ENCODE data around the gene RPL26.
A peak's percentile ranks its signal among the peaks of the same experiment; 100 is the strongest.

Gene RPL26

GRCh38 chr17:8383143-8383822 lies at the start of gene RPL26:
Gene RPL26, minus strand, starts transcription at chr17:8383193. Its CDS starts 883 bp downstream, at chr17:8382310.
- ATAC-seq, result peak; percentile 83

GRCh38 chr17:8430966-8431365 lies 48.0 kb upstream of the RPL26 start:
- no peak for TF ChIP-seq PPARA (CRISPR knock-in tag; IDR thresholded peaks at IDR 0.05; ENCODE audit: borderline replicate concordance)
- TF ChIP-seq ZNF8 (CRISPR knock-in tag; IDR thresholded peaks at IDR 0.05), result no peak
- no peak for TF ChIP-seq ZC3H10 (CRISPR knock-in tag; IDR thresholded peaks at IDR 0.05)
- TF ChIP-seq GLIS3 (CRISPR knock-in tag; IDR thresholded peaks at IDR 0.05), result no peak
- TF ChIP-seq ESRRG (CRISPR knock-in tag; IDR thresholded peaks at IDR 0.05), result no peak
- no peak for TF ChIP-seq ZNF565 (CRISPR knock-in tag; conservative IDR thresholded peaks at IDR 0.05; ENCODE audit: low read depth)
- no peak for TF ChIP-seq ZFP30 (CRISPR knock-in tag; IDR thresholded peaks at IDR 0.05)
- TF ChIP-seq, protein P1, sequence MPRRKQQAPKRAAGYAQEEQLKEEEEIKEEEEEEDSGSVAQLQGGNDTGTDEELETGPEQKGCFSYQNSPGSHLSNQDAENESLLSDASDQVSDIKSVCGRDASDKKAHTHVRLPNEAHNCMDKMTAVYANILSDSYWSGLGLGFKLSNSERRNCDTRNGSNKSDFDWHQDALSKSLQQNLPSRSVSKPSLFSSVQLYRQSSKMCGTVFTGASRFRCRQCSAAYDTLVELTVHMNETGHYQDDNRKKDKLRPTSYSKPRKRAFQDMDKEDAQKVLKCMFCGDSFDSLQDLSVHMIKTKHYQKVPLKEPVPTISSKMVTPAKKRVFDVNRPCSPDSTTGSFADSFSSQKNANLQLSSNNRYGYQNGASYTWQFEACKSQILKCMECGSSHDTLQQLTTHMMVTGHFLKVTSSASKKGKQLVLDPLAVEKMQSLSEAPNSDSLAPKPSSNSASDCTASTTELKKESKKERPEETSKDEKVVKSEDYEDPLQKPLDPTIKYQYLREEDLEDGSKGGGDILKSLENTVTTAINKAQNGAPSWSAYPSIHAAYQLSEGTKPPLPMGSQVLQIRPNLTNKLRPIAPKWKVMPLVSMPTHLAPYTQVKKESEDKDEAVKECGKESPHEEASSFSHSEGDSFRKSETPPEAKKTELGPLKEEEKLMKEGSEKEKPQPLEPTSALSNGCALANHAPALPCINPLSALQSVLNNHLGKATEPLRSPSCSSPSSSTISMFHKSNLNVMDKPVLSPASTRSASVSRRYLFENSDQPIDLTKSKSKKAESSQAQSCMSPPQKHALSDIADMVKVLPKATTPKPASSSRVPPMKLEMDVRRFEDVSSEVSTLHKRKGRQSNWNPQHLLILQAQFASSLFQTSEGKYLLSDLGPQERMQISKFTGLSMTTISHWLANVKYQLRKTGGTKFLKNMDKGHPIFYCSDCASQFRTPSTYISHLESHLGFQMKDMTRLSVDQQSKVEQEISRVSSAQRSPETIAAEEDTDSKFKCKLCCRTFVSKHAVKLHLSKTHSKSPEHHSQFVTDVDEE (CRISPR knock-in tag; IDR thresholded peaks at IDR 0.05), result no peak
- TF ChIP-seq, protein P2, sequence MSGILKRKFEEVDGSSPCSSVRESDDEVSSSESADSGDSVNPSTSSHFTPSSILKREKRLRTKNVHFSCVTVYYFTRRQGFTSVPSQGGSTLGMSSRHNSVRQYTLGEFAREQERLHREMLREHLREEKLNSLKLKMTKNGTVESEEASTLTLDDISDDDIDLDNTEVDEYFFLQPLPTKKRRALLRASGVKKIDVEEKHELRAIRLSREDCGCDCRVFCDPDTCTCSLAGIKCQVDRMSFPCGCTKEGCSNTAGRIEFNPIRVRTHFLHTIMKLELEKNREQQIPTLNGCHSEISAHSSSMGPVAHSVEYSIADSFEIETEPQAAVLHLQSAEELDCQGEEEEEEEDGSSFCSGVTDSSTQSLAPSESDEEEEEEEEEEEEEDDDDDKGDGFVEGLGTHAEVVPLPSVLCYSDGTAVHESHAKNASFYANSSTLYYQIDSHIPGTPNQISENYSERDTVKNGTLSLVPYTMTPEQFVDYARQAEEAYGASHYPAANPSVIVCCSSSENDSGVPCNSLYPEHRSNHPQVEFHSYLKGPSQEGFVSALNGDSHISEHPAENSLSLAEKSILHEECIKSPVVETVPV (CRISPR knock-in tag; IDR thresholded peaks at IDR 0.05), result no peak
- no peak for TF ChIP-seq OSR1 (CRISPR knock-in tag; IDR thresholded peaks at IDR 0.05)
- no peak for TF ChIP-seq SNAI2 (CRISPR knock-in tag; IDR thresholded peaks at IDR 0.05)
- TF ChIP-seq, protein P3, sequence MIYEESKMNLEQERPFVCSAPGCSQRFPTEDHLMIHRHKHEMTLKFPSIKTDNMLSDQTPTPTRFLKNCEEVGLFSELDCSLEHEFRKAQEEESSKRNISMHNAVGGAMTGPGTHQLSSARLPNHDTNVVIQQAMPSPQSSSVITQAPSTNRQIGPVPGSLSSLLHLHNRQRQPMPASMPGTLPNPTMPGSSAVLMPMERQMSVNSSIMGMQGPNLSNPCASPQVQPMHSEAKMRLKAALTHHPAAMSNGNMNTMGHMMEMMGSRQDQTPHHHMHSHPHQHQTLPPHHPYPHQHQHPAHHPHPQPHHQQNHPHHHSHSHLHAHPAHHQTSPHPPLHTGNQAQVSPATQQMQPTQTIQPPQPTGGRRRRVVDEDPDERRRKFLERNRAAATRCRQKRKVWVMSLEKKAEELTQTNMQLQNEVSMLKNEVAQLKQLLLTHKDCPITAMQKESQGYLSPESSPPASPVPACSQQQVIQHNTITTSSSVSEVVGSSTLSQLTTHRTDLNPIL (CRISPR knock-in tag; IDR thresholded peaks at IDR 0.05; ENCODE audit: low read depth), result 0 out of 2 replicates have a peak, but pooled peaks have one; percentile 6
- no peak for TF ChIP-seq CSDC2 (CRISPR knock-in tag; IDR thresholded peaks at IDR 0.05)
- TF ChIP-seq ISL1 (CRISPR knock-in tag; IDR thresholded peaks at IDR 0.05), result peak; percentile 45
- no peak for TF ChIP-seq BACH2 (CRISPR knock-in tag; IDR thresholded peaks at IDR 0.05; ENCODE audit: borderline replicate concordance)
- no peak for TF ChIP-seq ZNF70 (CRISPR knock-in tag; IDR thresholded peaks at IDR 0.05)
- TF ChIP-seq POU6F1 (CRISPR knock-in tag; IDR thresholded peaks at IDR 0.05; ENCODE audit: borderline replicate concordance, low read depth), result no peak
- TF ChIP-seq RARB (CRISPR knock-in tag; IDR thresholded peaks at IDR 0.05), result no peak
- TF ChIP-seq ZFP3 (CRISPR knock-in tag; IDR thresholded peaks at IDR 0.05), result 0 out of 2 replicates have a peak, but pooled peaks have one; percentile 31
- TF ChIP-seq, protein P4, sequence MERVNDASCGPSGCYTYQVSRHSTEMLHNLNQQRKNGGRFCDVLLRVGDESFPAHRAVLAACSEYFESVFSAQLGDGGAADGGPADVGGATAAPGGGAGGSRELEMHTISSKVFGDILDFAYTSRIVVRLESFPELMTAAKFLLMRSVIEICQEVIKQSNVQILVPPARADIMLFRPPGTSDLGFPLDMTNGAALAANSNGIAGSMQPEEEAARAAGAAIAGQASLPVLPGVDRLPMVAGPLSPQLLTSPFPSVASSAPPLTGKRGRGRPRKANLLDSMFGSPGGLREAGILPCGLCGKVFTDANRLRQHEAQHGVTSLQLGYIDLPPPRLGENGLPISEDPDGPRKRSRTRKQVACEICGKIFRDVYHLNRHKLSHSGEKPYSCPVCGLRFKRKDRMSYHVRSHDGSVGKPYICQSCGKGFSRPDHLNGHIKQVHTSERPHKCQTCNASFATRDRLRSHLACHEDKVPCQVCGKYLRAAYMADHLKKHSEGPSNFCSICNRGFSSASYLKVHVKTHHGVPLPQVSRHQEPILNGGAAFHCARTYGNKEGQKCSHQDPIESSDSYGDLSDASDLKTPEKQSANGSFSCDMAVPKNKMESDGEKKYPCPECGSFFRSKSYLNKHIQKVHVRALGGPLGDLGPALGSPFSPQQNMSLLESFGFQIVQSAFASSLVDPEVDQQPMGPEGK (CRISPR knock-in tag; IDR thresholded peaks at IDR 0.05; ENCODE audit: borderline replicate concordance), result peak; percentile 31; the same call in 1 of the 2 replicates
- no peak for TF ChIP-seq ARNTL (CRISPR knock-in tag; IDR thresholded peaks at IDR 0.05; ENCODE audit: borderline replicate concordance, low read depth)
- ATAC-seq, result no peak

More at GRCh38 chr17:8383143-8383822, at the start of gene RPL26:
- 0 out of 2 replicates have a peak, but pooled peaks have one; percentile 10 for TF ChIP-seq ZFP3 (CRISPR knock-in tag; IDR thresholded peaks at IDR 0.05)
- TF ChIP-seq, protein P4 (CRISPR knock-in tag; IDR thresholded peaks at IDR 0.05; ENCODE audit: borderline replicate concordance), result peak; percentile 25; the same call in 1 of the 2 replicates
- TF ChIP-seq TOX (CRISPR knock-in tag; IDR thresholded peaks at IDR 0.05; ENCODE audit: borderline replicate concordance), result no peak

All from SK-N-SH treated with all-trans-retinoic acid at 6 μM for 48 hours (cell line).